ENCODE data around the gene ERBB4.

GRCh38 chr2:212146416-212146815 is 392.2 kb downstream of the ERBB4 start:
- TF ChIP-seq CTCF (IDR thresholded peaks at IDR 0.05; ENCODE audit: low read depth, low read length, poor library complexity, severe bottlenecking) (no peak), EZH2phosphoT487 (IDR thresholded peaks at IDR 0.05; ENCODE audit: borderline replicate concordance, low read length) (no peak)

All from DOHH2 (cell line).